Measurements from ENCODE around the gene FKBP3. TPM values are rescaled to one million over a fixed set of nuclear protein-coding genes. Genes with fewer than 3 reads are reported as not detected.
"Not testable (repeated sequence)": the region's sequence is repeated elsewhere in the genome, so short reads cannot be mapped to it uniquely, and the experiment has no call there.

FKBP3 gene
- total and polyA plus RNA-seq, 4 donors: 36.2 to 103 (median 49.6) TPM

- H3K36me3 ChIP-seq (ENCODE audit: control insufficient read depth in 1 of 2, insufficient read depth in 2 of 2, low read length in 1 of 2): no peaks in the 10 kb centered on the region
- H3K9me3 ChIP-seq (ENCODE audit: control insufficient read depth, low read length): no peaks in the 10 kb centered on the region
- no peak overlapping the region for H3K27ac ChIP-seq (ENCODE audit: low read depth in 1 of 2, low read length in 2 of 2)
- no peaks in the 10 kb centered on the region for H3K27me3 ChIP-seq (ENCODE audit: control insufficient read depth in 1 of 2, insufficient read depth in 2 of 2, low read length in 1 of 2)
- ATAC-seq (ENCODE audit: low FRiP score) (no peak), DNase-seq (no peak)
- WGBS, 2 donors: 80 to 95% methylated on average over 3 of the region's 3 CpGs
- intact Hi-C loops (cut with DNase I): no loop called here
- H3K4me3 ChIP-seq (ENCODE audit: low read length in 2 of 2): no peak overlapping the region
- H3K4me1 ChIP-seq (ENCODE audit: control insufficient read depth in 1 of 2, insufficient read depth in 2 of 2, low read length in 2 of 2): no peaks in the 10 kb centered on the region
These were observed 10.9 kb upstream of the FKBP3 start for GRCh38 chr14:45145214-45145613.

DNA sequence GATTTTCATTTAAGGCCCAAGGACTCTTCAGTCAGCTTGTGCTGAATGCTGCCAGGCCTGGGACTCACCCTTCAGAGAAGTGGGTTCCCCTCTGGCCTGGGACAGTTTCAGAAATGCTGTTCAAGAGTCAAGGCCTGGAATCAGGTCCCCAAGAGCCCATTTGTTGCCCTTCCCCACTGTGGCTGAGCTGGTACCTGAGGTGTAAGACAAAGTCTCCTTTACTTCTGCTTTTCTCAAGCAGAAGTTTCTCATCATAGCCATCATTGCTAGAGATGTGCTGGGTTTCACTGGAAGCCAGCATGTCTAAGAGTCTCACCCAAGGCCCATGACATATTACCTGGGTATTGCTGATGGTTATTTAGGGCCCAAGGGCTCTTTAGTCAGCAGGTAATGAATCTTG lies 10.4 kb upstream of the FKBP3 start:
- intact Hi-C loops (cut with DNase I): no loop called here
- ATAC-seq (ENCODE audit: low FRiP score): no peak
- Histone ChIP-seq H3K27ac (ENCODE audit: low read depth in 1 of 2, low read length in 2 of 2) (no peak overlapping the region), H3K27me3 (ENCODE audit: control insufficient read depth in 1 of 2, insufficient read depth in 2 of 2, low read length in 1 of 2) (no peaks in the 10 kb centered on the region), H3K36me3 (ENCODE audit: control insufficient read depth in 1 of 2, insufficient read depth in 2 of 2, low read length in 1 of 2) (no peaks in the 10 kb centered on the region), H3K9me3 (ENCODE audit: control insufficient read depth, low read length) (no peaks in the 10 kb centered on the region), H3K4me3 (ENCODE audit: low read length in 2 of 2) (no peak overlapping the region), H3K4me1 (ENCODE audit: control insufficient read depth in 1 of 2, insufficient read depth in 2 of 2, low read length in 2 of 2) (no peaks in the 10 kb centered on the region)
- DNase-seq: no peak

DNA sequence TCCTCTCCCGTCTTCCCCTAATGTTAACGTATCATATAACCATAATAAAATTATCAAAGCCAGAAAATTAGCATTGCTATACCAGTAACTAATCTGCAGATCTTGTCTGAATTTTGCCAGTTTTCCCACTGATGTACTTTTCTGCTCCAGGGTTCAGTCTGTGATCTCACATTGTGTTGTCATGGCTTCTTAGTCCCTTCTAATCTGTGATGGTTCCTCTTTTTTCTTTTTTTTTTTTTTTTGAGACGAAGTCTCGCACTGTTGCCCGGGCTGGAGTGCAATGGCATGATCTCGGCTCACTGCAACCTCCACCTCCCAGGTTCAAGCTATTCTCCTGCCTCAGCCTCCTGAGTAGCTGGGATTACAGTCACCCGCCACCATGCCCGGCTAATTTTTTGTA lies 7.8 kb upstream of the FKBP3 start:
- H3K4me3 ChIP-seq (ENCODE audit: low read length in 2 of 2); intact Hi-C loops (cut with DNase I); H3K36me3 ChIP-seq (ENCODE audit: control insufficient read depth in 1 of 2, insufficient read depth in 2 of 2, low read length in 1 of 2); DNase-seq; H3K27ac ChIP-seq (ENCODE audit: low read depth in 1 of 2, low read length in 2 of 2); H3K9me3 ChIP-seq (ENCODE audit: control insufficient read depth, low read length); H3K27me3 ChIP-seq (ENCODE audit: control insufficient read depth in 1 of 2, insufficient read depth in 2 of 2, low read length in 1 of 2); ATAC-seq (ENCODE audit: low FRiP score); H3K4me1 ChIP-seq (ENCODE audit: control insufficient read depth in 1 of 2, insufficient read depth in 2 of 2, low read length in 2 of 2): not testable (repeated sequence)
- 90 to 92% methylated on average over 8 of the region's 8 CpGs for WGBS, 2 donors

DNA sequence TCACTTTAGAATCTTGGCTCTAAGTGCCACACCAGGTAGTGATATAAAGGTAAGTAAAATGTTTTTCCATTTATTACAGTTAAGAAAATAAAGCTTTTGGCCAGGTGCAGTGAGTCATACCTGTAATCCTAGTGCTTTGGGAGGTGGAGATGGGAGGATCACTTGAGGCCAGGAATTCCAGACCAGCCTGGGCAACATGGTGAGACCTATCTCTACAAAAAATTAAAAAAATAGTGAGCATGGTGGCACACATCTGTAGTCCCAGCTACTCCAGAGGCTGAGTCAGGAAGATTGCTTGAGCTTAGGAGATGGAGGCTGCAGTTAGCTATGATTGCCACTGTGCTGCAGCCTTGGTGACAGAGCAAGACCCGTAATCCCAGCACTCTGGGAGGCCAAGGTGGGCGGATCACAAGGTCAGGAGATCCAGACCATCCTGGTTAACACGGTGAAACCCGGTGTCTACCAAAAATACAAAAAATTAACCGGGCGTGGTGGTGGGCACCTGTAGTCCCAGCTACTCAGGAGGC lies 6.4 kb upstream of the FKBP3 start:
- Histone ChIP-seq H3K4me3 (ENCODE audit: low read length in 2 of 2) (no peak overlapping the region), H3K27me3 (ENCODE audit: control insufficient read depth in 1 of 2, insufficient read depth in 2 of 2, low read length in 1 of 2) (no peaks in the 10 kb centered on the region), H3K36me3 (ENCODE audit: control insufficient read depth in 1 of 2, insufficient read depth in 2 of 2, low read length in 1 of 2) (no peaks in the 10 kb centered on the region), H3K9me3 (ENCODE audit: control insufficient read depth, low read length) (no peaks in the 10 kb centered on the region), H3K4me1 (ENCODE audit: control insufficient read depth in 1 of 2, insufficient read depth in 2 of 2, low read length in 2 of 2) (peaks cover 0 to 3% of the 10 kb centered on the region in 2 donors), H3K27ac (ENCODE audit: low read depth in 1 of 2, low read length in 2 of 2) (no peak overlapping the region)
- WGBS, 2 donors: 96 to 97% methylated on average over 6 of the region's 6 CpGs
- no peak for ATAC-seq (ENCODE audit: low FRiP score)
- intact Hi-C loops (cut with DNase I): no loop called here
- no peak for DNase-seq

- ATAC-seq (ENCODE audit: low FRiP score) (no peak), DNase-seq (no peak)
- Histone ChIP-seq H3K4me3 (ENCODE audit: low read length in 2 of 2) (peak overlapping the region; percentile 57 to 100), H3K27me3 (ENCODE audit: control insufficient read depth in 1 of 2, insufficient read depth in 2 of 2, low read length in 1 of 2) (no peaks in the 10 kb centered on the region), H3K27ac (ENCODE audit: low read depth in 1 of 2, low read length in 2 of 2) (peak overlapping the region in 1 of 2 donors; percentile 81), H3K4me1 (ENCODE audit: control insufficient read depth in 1 of 2, insufficient read depth in 2 of 2, low read length in 2 of 2) (peaks cover 0 to 3% of the 10 kb centered on the region in 2 donors), H3K9me3 (ENCODE audit: control insufficient read depth, low read length) (no peaks in the 10 kb centered on the region), H3K36me3 (ENCODE audit: control insufficient read depth in 1 of 2, insufficient read depth in 2 of 2, low read length in 1 of 2) (no peaks in the 10 kb centered on the region)
- intact Hi-C loops (cut with DNase I): loop anchor here (5.0 to 10.0 kb wide), 2 partner anchors 116 to 222 kb away; partner anchors contain the start of gene MIS18BP1 (in 2 of the 2)
- WGBS, 2 donors: 1% methylated on average over 7 of the region's 7 CpGs
These were observed 2.1 kb upstream of the FKBP3 start for GRCh38 chr14:45136399-45136798.

GRCh38 chr14:45135659-45136395 lies 1.5 kb upstream of the FKBP3 start, which contains the start of gene FANCM:
FANCM (plus strand) TSS chr14:45135930; CDS start chr14:45136032, 102 bp downstream.
- peak; percentile 92 for ATAC-seq (ENCODE audit: low FRiP score)
- peak within 1 kb of the TSS; percentile 71 to 83 for H3K27ac ChIP-seq (ENCODE audit: low read depth in 1 of 2, low read length in 2 of 2)
- 1% methylated on average over 48 of the region's 48 CpGs for WGBS, 2 donors
- intact Hi-C loops (cut with DNase I): loop anchor here (2.0 to 10.0 kb wide), 3 partner anchors 116 to 239 kb away; partner anchors contain the start of gene MIS18BP1 (in 2 of the 2)
- H3K9me3 ChIP-seq (ENCODE audit: control insufficient read depth, low read length): no peaks in the 10 kb centered on the region
- peak; percentile 90 to 93 for DNase-seq
- no peaks in the 10 kb centered on the region for H3K36me3 ChIP-seq (ENCODE audit: control insufficient read depth in 1 of 2, insufficient read depth in 2 of 2, low read length in 1 of 2)
- peak within 1 kb of the TSS; percentile 92 to 100 for H3K4me3 ChIP-seq (ENCODE audit: low read length in 2 of 2)
- no peaks in the 10 kb centered on the region for H3K27me3 ChIP-seq (ENCODE audit: control insufficient read depth in 1 of 2, insufficient read depth in 2 of 2, low read length in 1 of 2)
- H3K4me1 ChIP-seq (ENCODE audit: control insufficient read depth in 1 of 2, insufficient read depth in 2 of 2, low read length in 2 of 2): peaks cover 0 to 3% of the 10 kb centered on the region in 2 donors

- no peaks in the 10 kb centered on the region for H3K27me3 ChIP-seq (ENCODE audit: control insufficient read depth in 1 of 2, insufficient read depth in 2 of 2, low read length in 1 of 2)
- intact Hi-C loops (cut with DNase I): loop anchor here (2.0 to 10.0 kb wide), 3 partner anchors 117 to 238 kb away; partner anchors contain the start of gene MIS18BP1 (in 2 of the 2)
- 0% methylated on average over 7 of the region's 7 CpGs for WGBS, 2 donors
These were observed 875 bp upstream of the FKBP3 start for GRCh38 chr14:45135156-45135555.

DNA sequence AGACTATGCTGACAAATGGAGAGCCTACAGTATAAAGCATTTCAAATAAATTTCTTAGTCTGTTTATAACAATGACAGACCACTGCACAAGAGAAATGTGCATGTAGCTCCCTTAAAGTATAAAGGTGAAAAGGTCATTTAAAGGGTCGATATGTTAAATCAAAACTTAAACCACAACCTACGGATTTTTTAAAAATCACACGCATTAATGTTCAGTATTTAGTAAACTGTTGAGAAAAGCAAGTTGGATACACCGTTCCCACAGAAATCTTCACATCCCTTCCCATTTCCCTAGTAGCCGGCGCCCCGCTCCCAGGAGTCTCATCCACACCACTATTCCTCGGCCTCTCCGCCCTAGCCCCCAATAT lies 614 bp downstream of the FKBP3 start:
- intact Hi-C loops (cut with DNase I): loop anchor here (2.0 to 10.0 kb wide), 4 partner anchors 46 to 237 kb away; partner anchors contain the start of genes KLHL28 (in 2 of the 2) and TOGARAM1 (in 2 of the 2)
- Histone ChIP-seq H3K4me3 (ENCODE audit: low read length in 2 of 2) (peak overlapping the region; percentile 29 to 38), H3K36me3 (ENCODE audit: control insufficient read depth in 1 of 2, insufficient read depth in 2 of 2, low read length in 1 of 2) (no peaks in the 10 kb centered on the region), H3K4me1 (ENCODE audit: control insufficient read depth in 1 of 2, insufficient read depth in 2 of 2, low read length in 2 of 2) (peaks cover 0 to 3% of the 10 kb centered on the region in 2 donors), H3K9me3 (ENCODE audit: control insufficient read depth, low read length) (no peaks in the 10 kb centered on the region), H3K27ac (ENCODE audit: low read depth in 1 of 2, low read length in 2 of 2) (peak overlapping the region in 1 of 2 donors; percentile 83), H3K27me3 (ENCODE audit: control insufficient read depth in 1 of 2, insufficient read depth in 2 of 2, low read length in 1 of 2) (no peaks in the 10 kb centered on the region)
- 0 to 1% methylated on average over 9 of the region's 9 CpGs for WGBS, 2 donors
- ATAC-seq (ENCODE audit: low FRiP score) (peak; percentile 12), DNase-seq (no peak)

More at GRCh38 chr14:45135156-45135555, 875 bp upstream of the FKBP3 start:
- H3K36me3 ChIP-seq (ENCODE audit: control insufficient read depth in 1 of 2, insufficient read depth in 2 of 2, low read length in 1 of 2): no peaks in the 10 kb centered on the region
- H3K4me1 ChIP-seq (ENCODE audit: control insufficient read depth in 1 of 2, insufficient read depth in 2 of 2, low read length in 2 of 2): peaks cover 0 to 3% of the 10 kb centered on the region in 2 donors
- peak overlapping the region; percentile 92 to 97 for H3K4me3 ChIP-seq (ENCODE audit: low read length in 2 of 2)
- no peak for DNase-seq
- H3K9me3 ChIP-seq (ENCODE audit: control insufficient read depth, low read length): no peaks in the 10 kb centered on the region
- ATAC-seq (ENCODE audit: low FRiP score): no peak
- peak overlapping the region in 1 of 2 donors; percentile 71 for H3K27ac ChIP-seq (ENCODE audit: low read depth in 1 of 2, low read length in 2 of 2)
